Measurements from ENCODE around the gene MSN. TPM values are rescaled to one million over a fixed set of nuclear protein-coding genes. Genes with fewer than 3 reads are reported as not detected.

The MSN gene
- 285 and 307 TPM in 2 replicates for total RNA-seq

GRCh38 chrX:65667503-65668376 lies at the start of gene MSN:
TSS of gene MSN (plus strand) at chrX:65667654. CDS start at chrX:65667842, 188 bp downstream.

Other genes starting within 250 kb of the MSN start
- 27.4 and 30.8 TPM in 2 replicates for gene LAS1L, start 132.9 kb upstream of the MSN start, total RNA-seq

Measured in bronchus fibroblast of lung (primary cell).